AML-193 (cell line): ENCODE results near the gene NPBWR2.
"Not testable (repeated sequence)": the region's sequence is repeated elsewhere in the genome, so short reads cannot be mapped to it uniquely, and the experiment has no call there.

ENCODE experiments used
- DNase-seq, 2 experiments: peaks; one replicate each; lab custom pipeline; 2025; lab: John Stamatoyannopoulos, UW

NPBWR2 gene

DNA sequence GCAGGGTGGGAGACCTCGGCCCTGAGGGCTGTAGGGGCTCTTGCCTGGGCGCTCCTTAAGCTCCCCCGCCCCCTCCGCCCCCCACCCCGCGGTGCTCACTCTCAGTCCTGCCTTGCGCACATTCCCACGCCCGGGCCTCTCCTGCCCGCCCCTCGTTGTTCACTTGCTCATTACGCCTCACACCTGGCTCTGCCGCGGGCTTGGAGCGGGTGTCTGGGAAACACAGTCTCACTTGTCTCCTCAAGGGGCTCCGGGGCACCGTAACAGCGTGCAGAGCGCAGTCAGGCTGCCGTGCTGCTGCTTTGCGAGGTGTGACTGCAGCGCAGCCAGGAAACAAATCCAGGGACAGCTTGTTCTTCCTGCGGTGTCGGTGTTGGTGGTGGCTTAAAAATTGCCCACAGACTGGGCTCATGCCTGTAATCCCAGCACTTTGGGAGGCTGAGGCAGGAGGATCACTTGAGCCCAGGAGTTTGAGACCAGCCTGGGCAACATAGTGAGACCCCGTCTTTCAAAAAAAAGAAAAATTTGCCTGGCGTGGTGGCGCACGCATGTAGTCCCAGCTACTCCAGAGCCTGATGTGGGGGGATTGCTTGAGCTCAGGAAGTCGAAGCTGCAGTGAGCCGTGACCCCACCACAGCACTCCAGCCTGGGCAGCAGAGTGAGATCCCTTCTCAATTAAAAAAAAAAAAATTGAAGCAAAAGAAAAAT lies 4.6 kb downstream of the NPBWR2 start:
- DNase-seq = no peak

DNA sequence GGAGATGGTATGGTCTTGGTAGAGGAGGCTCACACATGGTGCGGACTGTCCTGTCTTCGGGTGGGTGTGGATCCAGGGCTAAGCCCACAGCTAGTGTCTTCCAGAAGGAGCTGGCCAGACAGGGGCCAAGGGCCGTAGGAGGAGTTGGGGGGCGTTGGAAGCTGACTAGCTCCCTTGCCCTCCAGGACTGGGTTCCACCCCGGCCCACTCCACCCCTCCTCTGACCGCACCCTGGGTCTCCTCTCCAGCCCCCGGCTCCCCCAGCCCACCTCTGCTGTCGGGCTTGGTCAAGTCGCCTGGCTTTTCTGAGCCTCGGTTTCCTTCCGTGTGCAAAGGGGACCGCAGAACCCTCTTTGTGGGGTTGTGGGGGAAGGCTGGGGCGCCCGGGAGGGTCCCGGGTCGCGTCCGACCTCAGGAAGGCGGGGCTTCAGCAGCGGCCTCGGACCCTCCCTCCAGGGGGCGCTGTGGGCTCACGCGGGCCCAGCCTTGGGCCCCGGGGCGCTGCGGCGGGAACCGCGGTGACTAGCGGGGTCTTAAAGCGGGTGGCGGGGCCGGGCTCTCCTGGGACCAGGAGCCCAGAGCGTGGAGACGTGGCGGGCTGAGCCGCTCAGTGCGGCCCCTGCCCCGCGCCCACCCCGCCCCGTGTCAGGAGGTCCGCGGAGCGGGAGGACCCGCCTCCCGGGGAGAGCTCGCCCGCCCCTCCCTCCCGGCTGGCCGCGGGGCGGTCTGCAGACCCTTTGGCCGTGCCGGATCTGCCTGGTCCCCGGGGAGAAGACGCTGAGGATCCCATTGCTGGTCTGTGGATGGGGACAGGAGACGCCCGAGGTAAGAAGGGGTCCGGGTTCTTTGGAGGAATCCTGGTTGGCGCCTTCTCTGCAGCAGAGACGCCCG lies 5.4 kb downstream of the NPBWR2 start:
- no peak for DNase-seq

DNA sequence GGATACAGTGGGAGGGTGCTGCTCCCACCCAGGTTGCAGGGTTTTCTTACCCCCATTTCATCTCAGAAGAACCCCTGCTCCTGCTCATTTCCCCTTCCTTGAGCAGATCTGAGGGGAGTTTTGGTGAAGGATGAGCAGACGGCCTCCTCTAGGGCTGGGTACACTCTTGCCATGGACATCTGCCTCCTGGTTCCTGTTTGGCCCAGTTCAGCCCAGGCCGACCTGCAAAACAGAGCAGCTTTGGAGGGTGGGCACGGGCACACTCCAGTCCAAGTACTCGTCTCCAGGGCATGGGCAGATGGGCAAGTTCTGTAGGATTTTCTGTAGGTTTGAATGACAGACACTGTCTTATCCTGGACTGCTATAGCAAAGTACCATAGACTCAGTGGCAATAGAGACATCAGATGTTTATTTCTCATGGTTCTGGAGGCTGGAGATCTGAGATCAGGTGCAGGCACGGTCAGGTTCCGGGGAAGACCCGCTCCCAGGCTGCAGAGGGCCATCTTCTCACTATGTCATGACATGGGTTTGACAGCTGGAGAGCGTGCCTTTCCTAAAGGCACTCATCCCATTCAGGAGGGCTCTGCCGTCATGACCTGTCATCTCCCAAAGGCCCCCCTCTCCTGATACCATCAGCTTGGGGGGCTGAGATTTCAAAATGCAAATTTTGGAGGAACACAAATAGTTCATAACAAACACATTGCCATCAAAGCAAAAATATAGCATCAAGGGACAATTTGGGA lies 6.2 kb downstream of the NPBWR2 start:
- DNase-seq = no peak

DNA sequence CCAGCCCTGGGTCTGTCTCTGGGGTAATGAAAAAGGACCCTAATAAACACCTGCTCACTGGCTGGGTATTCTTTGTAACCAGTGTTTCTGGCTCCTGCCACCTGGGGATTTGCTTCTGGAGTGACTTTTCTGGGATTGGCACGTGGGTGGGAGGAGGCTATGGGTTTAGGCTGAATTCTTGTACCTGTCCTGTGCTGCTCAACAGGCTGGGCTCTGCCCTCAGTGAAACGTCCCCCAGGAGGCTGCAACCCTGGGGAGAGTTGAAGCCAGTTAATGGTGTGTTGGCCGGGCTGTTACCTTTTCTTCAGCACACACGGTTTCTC lies 6.8 kb downstream of the NPBWR2 start:
- DNase-seq = no peak

DNA sequence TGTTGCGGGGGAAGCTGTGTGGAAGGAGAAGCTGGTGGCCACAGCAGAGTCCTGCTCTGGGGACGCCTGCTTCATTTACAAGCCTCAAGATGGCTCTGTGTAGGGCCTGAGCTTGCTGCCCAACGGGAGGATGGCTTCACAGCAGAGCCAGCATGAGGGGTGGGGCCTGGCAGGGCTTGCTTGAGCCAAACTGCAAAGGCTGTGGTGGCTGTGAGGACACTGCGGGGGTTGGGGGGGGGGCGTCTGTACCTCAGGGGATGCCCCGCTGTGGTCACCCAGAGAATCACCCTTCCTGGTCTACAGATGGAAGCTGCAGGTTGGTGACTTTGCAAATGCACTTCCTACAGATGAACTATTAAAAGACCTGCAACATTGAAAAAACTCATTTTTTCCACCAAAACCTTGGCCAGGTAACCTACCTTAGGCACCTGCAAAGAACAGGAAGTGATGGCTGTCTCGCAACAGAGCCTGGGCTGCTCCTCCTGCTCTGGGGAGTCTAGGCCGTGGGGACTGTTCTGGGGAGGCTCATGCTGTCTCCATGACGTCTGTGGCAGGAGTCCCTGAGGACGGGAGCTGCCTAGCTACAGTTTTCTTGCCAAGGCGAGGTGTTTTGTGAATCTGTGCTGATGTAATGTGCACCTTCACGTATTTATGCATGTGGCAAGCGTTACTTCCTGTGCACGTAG lies 7.3 kb downstream of the NPBWR2 start:
- no peak for DNase-seq

DNA sequence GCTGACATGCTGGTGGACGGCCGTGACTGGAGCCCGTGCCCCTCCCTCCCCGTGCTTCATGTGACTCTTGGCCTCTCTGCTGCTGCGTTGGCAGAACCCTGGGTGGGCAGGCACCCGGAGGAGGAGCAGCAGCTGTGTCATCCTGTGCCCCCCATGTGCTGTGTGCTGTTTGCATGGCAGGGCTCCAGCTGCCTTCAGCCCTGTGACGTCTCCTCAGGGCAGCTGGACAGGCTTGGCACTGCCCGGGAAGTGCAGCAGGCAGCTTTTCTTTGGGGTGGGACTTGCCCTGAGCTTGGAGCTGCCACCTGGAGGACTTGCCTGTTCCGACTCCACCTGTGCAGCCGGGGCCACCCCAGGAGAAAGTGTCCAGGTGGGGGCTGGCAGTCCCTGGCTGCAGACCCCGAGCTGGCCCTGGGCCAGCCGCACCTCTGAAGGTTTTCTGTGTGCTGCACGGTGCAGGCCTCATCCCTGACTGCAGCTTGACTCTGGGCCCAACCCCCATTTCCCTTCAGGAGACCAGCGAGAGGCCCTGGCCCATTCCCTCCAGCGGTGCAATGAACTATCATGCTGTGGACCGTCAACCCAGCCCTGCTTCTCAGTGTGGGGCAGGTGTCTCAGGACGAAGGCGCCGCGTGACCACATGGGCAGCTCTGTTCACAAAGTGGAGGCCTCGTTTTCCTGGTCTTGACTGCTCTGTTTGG lies 8.1 kb downstream of the NPBWR2 start:
- no peak for DNase-seq

DNA sequence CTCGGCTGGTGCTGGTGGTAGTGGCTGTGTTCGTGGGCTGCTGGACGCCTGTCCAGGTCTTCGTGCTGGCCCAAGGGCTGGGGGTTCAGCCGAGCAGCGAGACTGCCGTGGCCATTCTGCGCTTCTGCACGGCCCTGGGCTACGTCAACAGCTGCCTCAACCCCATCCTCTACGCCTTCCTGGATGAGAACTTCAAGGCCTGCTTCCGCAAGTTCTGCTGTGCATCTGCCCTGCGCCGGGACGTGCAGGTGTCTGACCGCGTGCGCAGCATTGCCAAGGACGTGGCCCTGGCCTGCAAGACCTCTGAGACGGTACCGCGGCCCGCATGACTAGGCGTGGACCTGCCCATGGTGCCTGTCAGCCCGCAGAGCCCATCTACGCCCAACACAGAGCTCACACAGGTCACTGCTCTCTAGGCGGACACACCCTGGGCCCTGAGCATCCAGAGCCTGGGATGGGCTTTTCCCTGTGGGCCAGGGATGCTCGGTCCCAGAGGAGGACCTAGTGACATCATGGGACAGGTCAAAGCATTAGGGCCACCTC lies 8.8 kb downstream of the NPBWR2 start:
- DNase-seq = no peak

DNA sequence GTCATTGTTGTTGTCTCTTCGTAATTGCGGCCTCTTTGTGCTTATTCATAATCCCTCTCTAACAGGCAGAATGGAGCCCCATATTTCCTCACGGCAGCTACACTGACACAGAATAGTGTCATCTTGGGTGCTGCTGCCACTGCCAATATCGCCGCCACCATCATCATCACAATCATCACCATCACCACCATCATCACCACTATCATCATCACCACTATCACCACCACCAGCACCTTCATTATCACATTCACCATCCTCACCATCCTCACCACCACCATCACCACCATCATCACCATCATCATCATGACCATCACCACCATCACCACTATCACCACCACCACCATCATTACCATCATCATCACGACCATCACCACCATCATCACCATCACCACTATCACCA lies 10.8 kb downstream of the NPBWR2 start:
- no peak for DNase-seq

DNA sequence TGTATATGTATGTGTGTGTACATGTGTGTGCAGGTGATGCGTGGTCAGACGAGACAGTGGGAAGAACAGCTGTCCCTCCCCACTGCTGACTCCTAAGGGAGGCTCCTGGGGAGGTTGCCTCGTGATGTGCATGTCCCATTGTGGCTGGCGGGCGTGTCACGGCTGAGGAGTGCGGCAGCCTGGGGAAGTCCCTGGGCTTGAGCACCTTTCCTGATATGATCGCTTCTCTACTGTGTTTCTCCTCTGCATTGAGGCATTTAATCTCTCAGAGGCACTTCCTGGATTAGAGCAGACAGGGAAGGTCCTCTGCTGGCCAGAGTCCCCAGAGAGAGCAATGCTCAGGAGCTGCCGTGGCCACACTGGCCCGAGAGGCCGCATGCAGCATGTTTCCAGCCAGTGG lies 11.4 kb downstream of the NPBWR2 start:
- no peak for DNase-seq

DNA sequence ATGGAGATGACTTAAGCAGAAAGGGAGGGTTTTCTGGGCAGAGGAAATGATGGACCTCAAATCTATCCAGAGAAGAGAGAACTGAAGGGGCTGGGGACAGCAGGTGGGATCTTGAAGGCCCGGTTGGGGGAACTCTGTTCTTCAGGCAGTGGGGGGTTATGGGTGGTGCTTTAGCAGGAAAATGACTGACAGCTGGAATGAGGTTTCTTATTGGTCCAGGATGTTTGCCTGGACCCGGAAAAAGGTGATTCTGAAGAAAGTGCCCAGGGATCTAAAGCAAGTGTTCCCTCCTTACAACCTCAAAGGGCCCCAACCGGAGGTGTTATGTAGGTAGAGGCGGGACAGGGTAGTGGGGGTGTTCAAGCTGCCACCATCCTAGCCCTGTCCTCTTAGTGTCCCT lies 11.9 kb downstream of the NPBWR2 start:
- no peak for DNase-seq

DNA sequence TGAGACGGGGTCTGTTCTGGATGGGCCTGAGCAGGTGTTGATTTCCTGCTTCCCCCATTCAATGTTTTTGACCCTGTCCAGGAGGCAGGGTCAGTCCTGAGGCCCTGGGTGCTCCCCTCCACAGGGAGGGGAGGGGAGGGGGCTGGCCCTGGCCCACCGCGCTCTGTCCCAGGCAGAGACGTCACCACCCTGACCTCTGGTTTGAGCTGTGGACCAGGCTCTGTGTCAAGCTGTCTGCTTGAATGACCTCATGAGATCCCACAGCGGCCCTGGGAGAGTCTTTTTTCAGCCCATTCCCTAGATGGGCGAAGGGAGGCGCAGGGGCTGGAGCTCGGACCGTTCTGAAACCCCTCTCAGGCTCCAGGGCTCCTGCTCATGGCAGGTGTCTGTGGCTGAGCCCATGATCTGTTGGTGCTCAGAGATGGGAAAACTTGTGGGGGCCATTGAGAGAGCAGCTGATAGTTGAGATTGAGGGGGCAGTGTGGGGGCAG lies 14.3 kb downstream of the NPBWR2 start:
- no peak for DNase-seq

DNA sequence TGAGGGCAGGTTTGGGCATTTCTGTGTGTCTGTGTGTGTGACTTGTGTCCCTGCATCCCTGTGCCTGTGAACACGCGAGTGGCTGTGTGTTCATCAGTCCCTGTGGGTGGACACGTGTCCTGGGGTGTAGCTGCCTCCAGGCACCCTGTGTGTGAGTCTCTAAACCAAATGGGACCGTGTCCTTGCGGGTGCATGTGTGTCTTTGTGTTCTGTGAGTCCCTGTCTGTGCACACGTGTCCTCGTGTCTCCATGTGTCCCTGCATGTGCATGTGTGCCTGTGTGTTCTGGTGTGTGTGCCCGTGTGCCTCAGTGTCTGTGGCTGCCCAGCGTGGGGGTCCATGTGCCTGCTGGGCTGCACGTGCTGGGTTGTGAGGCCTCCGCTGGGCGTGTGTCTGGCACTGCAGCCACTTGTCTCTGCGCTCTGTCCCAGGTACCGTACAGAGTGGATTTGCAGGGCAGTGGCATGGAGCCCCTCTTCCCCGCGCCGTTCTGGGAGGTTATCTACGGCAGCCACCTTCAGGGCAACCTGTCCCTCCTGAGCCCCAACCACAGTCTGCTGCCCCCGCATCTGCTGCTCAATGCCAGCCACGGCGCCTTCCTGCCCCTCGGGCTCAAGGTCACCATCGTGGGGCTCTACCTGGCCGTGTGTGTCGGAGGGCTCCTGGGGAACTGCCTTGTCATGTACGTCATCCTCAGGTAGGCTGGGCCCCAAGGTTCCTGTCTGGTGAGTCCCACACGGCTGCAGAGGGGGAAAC lies 14.9 kb downstream of the NPBWR2 start:
- no peak for DNase-seq

DNA sequence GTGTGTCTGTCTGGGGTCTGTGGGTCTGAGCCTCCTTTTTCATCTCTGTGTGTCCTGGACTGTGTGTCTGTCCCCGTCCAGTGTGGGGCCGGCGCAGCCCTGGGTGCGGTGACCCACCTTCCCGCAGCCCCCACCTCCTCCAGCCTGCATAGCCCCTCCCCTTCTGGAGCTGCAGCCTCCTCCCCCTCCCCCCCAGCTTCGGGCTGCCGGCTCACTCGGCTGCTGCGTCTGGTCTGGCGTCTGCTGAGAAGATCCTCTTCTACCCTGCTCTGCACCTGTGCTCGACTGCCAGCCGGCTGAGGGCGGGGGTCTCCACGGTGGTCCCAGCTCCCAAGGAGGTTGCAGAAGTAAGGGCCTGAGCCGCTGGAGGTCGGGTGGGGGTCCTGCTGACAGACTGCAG lies 15.6 kb downstream of the NPBWR2 start:
- DNase-seq = no peak

DNA sequence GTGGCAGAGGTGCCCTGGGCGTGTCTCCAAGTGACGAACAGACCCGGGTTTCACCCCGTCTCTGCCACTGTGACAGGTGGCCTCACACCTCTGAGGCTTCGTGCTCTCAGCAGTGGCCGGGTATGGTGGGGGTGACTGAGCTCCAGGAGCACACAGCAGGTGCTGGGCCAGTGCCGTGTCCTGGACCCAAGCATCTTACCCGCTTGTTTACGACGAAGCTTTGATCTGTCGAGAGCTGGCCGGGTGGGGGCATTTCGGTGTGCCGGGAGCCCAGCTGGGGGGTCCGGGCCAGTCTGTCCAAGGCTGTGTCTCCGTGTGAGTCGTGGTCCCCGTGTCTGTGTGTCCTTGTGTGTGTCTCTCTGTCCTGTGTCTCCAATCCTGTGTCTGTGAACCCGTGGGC lies 16.0 kb downstream of the NPBWR2 start:
- no peak for DNase-seq

DNA sequence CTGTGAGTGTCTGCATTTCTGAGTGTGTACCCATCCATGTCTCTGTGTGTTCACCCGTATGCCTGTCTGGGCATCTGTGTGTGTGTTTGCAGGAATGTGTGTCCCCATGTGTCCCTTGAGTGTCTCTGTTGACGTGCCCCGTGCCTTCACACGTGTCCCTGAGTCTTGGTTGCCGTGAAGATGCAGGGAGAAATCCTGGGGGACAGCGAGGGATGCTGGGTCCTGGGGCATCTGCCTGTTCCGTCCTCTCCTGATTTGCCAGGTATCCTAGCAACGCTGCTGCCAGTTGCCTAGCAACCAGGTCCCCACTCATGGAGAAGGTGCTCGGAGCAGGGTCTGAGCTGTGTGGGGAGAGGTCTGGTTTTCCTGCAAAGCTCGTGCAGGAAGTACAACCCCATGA lies 17.2 kb downstream of the NPBWR2 start:
- no peak for DNase-seq

DNA sequence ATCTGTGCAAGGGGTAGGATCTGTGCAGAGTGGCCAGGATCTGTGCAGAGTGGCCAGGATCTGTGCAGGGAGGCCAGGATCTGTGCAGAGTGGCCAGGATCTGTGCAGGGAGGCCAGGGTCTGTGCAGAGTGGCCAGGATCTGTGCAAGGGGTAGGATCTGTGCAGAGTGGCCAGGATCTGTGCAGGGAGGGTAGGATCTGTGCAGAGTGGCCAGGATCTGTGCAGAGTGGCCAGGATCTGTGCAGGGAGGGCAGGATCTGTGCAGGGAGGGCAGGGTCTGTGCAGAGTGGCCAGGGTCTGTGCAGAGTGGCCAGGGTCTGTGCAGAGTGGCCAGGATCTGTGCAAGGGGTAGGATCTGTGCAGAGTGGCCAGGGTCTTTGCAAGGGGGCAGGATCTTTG lies 18.8 kb downstream of the NPBWR2 start:
- not testable (repeated sequence) for DNase-seq

DNA sequence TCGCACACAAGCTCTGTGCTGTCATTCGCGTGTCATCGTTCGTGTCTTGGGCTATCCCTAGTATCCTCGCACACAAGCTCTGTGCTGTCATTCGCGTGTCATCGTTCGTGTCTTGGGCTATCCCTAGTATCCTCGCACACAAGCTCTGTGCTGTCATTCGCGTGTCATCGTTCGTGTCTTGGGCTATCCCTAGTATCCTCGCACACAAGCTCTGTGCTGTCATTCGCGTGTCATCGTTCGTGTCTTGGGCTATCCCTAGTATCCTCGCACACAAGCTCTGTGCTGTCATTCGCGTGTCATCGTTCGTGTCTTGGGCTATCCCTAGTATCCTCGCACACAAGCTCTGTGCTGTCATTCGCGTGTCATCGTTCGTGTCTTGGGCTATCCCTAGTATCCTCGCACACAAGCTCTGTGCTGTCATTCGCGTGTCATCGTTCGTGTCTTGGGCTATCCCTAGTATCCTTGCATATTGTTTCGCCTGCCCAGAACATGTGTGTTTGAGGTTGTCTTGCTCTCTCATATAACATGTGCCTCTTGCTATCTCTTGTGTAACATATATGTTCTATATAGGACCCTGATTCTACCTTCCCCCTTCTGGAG lies 20.0 kb downstream of the NPBWR2 start:
- DNase-seq = not testable (repeated sequence)

DNA sequence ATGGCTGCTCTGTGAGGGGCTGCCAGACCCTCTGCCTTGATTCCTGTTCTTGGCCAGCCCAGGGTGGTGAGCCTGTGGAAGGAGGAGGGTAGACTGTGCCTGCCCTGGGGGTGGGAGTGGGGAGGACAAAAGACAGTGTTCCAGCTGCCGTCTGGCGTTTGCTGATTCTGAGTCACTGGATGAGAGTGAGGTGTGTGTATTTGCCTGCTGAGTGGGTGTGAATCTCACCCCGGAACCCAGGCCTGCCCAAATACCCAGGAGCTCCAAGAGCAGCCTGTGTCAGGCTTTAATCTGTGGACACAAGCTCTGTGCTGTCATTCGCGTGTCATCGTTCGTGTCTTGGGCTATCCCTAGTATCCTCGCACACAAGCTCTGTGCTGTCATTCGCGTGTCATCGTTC lies 20.6 kb downstream of the NPBWR2 start:
- no peak for DNase-seq

DNA sequence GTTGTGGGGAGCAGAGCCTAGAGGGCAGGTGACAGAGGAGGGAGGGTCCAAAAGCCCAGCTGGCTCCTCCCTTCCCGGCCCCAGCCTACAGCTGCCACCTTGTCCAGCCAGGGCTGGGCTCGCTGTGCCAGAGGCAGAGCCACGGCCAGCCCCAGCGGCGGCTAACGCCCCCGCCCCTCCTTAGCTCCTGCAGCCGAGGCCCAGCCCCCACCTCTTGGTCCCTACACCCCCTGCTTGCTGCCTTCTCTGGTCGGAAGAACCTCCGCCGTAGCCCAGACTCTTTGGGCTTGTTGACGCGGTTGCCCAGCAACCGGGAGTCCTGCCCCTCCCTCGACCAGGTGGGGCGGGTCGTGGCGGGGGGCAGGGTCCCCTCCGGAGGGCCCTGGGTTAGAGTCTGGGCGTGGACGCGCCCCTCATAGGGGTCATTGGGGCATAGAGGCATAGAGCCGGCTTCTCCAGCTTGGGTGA lies 22.6 kb downstream of the NPBWR2 start:
- no peak for DNase-seq
